ENCODE data around the gene EDRF1.

Gene EDRF1

GRCh38 chr10:125742465-125742864 lies 23.0 kb downstream of the EDRF1 start:
- H3K27me3 ChIP-seq = no peaks in the 10 kb centered on the region
- H3K36me3 ChIP-seq = peaks cover 97 to 100% (median 99%) of the 10 kb centered on the region in 11 experiments
- H3K9ac ChIP-seq = no peak overlapping the region
- no peaks in the 10 kb centered on the region for H3K4me1 ChIP-seq
- no peak overlapping the region for H3K4me3 ChIP-seq
- no peak for TF ChIP-seq Cebpa-rat (IDR thresholded peaks at IDR 0.05)
- H3K9me3 ChIP-seq (replicated peaks in 1 of 11) = no peaks in the 10 kb centered on the region
- no peak overlapping the region for H3K4me2 ChIP-seq
- H4K20me1 ChIP-seq = peaks cover 0 to 6% (median 0%) of the 10 kb centered on the region in 11 experiments; a peak in 6 of 22 replicates
- H3K27ac ChIP-seq = no peak overlapping the region

- H3K9me3 ChIP-seq (replicated peaks in 1 of 11) = no peaks in the 10 kb centered on the region
- no peak for TF ChIP-seq Cebpa-rat (IDR thresholded peaks at IDR 0.05)
- H3K9ac ChIP-seq = no peak overlapping the region
- no peak overlapping the region for H3K4me2 ChIP-seq
- no peaks in the 10 kb centered on the region for H3K27me3 ChIP-seq
- peaks cover 0 to 4% (median 0%) of the 10 kb centered on the region in 11 experiments; a peak in 5 of 22 replicates for H4K20me1 ChIP-seq
- H3K27ac ChIP-seq = no peak overlapping the region
- H3K4me3 ChIP-seq = no peak overlapping the region
- H3K4me1 ChIP-seq = peaks cover 0 to 4% (median 0%) of the 10 kb centered on the region in 10 experiments; a peak in 1 of 20 replicates
- H3K36me3 ChIP-seq = peaks cover 97 to 100% (median 99%) of the 10 kb centered on the region in 11 experiments
Observed at GRCh38 chr10:125744909-125745308, 25.4 kb downstream of the EDRF1 start.

GRCh38 chr10:125747417-125747816 lies 27.9 kb downstream of the EDRF1 start:
- Histone ChIP-seq H3K27ac (no peak overlapping the region), H3K9me3 (replicated peaks in 1 of 11) (no peaks in the 10 kb centered on the region), H3K36me3 (peaks cover 97 to 100% (median 99%) of the 10 kb centered on the region in 11 experiments), H3K4me3 (no peak overlapping the region), H3K27me3 (no peaks in the 10 kb centered on the region), H3K9ac (no peak overlapping the region), H3K4me2 (no peak overlapping the region), H4K20me1 (no peaks in the 10 kb centered on the region; a peak in 3 of 22 replicates), H3K4me1 (peaks cover 0 to 4% (median 0%) of the 10 kb centered on the region in 10 experiments; a peak in 1 of 20 replicates)
- TF ChIP-seq Cebpa-rat (IDR thresholded peaks at IDR 0.05) = no peak

GRCh38 chr10:125756196-125756595 lies 36.7 kb downstream of the EDRF1 start:
- H3K9me3 ChIP-seq (replicated peaks in 1 of 11) = no peaks in the 10 kb centered on the region
- no peak overlapping the region for H3K9ac ChIP-seq
- no peak overlapping the region for H3K27ac ChIP-seq
- peaks cover 0 to 17% (median 0%) of the 10 kb centered on the region in 11 experiments; a peak in 6 of 22 replicates for H4K20me1 ChIP-seq
- no peaks in the 10 kb centered on the region for H3K4me1 ChIP-seq
- no peaks in the 10 kb centered on the region for H3K27me3 ChIP-seq
- TF ChIP-seq Cebpa-rat (IDR thresholded peaks at IDR 0.05) = no peak
- no peak overlapping the region for H3K4me2 ChIP-seq
- H3K36me3 ChIP-seq = peaks cover 93 to 100% (median 98%) of the 10 kb centered on the region in 11 experiments
- no peak overlapping the region for H3K4me3 ChIP-seq

- H3K4me1 ChIP-seq = no peaks in the 10 kb centered on the region
- H3K9me3 ChIP-seq (replicated peaks in 1 of 11) = no peaks in the 10 kb centered on the region
- H3K4me2 ChIP-seq = no peak overlapping the region
- H3K4me3 ChIP-seq = no peak overlapping the region
- no peak for TF ChIP-seq Cebpa-rat (IDR thresholded peaks at IDR 0.05)
- no peaks in the 10 kb centered on the region for H3K27me3 ChIP-seq
- H3K36me3 ChIP-seq = peaks cover 93 to 100% (median 98%) of the 10 kb centered on the region in 11 experiments
- H3K27ac ChIP-seq = no peak overlapping the region
- H3K9ac ChIP-seq = no peak overlapping the region
- H4K20me1 ChIP-seq = peaks cover 0 to 17% (median 0%) of the 10 kb centered on the region in 11 experiments; a peak in 6 of 22 replicates
Observed at GRCh38 chr10:125756853-125757487, 37.5 kb downstream of the EDRF1 start.

- Histone ChIP-seq H4K20me1 (peaks cover 0 to 17% (median 0%) of the 10 kb centered on the region in 11 experiments; a peak in 6 of 22 replicates), H3K27ac (no peak overlapping the region), H3K27me3 (no peaks in the 10 kb centered on the region), H3K4me1 (no peaks in the 10 kb centered on the region), H3K36me3 (peaks cover 94 to 100% (median 98%) of the 10 kb centered on the region in 11 experiments), H3K9ac (no peak overlapping the region), H3K9me3 (replicated peaks in 1 of 11) (no peaks in the 10 kb centered on the region), H3K4me2 (no peak overlapping the region), H3K4me3 (no peak overlapping the region)
- TF ChIP-seq Cebpa-rat (IDR thresholded peaks at IDR 0.05) = no peak
Observed at GRCh38 chr10:125757742-125758141, 38.2 kb downstream of the EDRF1 start.

- no peak for TF ChIP-seq Cebpa-rat (IDR thresholded peaks at IDR 0.05)
- H4K20me1 ChIP-seq = peaks cover 0 to 10% (median 0%) of the 10 kb centered on the region in 11 experiments; a peak in 4 of 22 replicates
- H3K9ac ChIP-seq = no peak overlapping the region
- no peak overlapping the region for H3K4me2 ChIP-seq
- no peaks in the 10 kb centered on the region for H3K27me3 ChIP-seq
- no peaks in the 10 kb centered on the region for H3K4me1 ChIP-seq
- H3K4me3 ChIP-seq = no peak overlapping the region
- H3K27ac ChIP-seq = no peak overlapping the region
- H3K36me3 ChIP-seq = peaks cover 93 to 99% (median 98%) of the 10 kb centered on the region in 11 experiments
- H3K9me3 ChIP-seq (replicated peaks in 1 of 11) = no peaks in the 10 kb centered on the region
Observed at GRCh38 chr10:125761961-125762360, 42.5 kb downstream of the EDRF1 start.

GRCh38 chr10:125762692-125763648 lies 43.5 kb downstream of the EDRF1 start:
- no peak for TF ChIP-seq Cebpa-rat (IDR thresholded peaks at IDR 0.05)
- Histone ChIP-seq H3K9ac (no peak overlapping the region), H3K27me3 (no peaks in the 10 kb centered on the region), H3K27ac (no peak overlapping the region), H4K20me1 (peaks cover 0 to 8% (median 0%) of the 10 kb centered on the region in 11 experiments; a peak in 3 of 22 replicates), H3K9me3 (replicated peaks in 1 of 11) (no peaks in the 10 kb centered on the region), H3K4me3 (no peak overlapping the region), H3K4me1 (no peaks in the 10 kb centered on the region), H3K36me3 (peaks cover 83 to 98% (median 94%) of the 10 kb centered on the region in 11 experiments), H3K4me2 (no peak overlapping the region)

- H4K20me1 ChIP-seq = no peaks in the 10 kb centered on the region; a peak in 2 of 22 replicates
- no peak for TF ChIP-seq Cebpa-rat (IDR thresholded peaks at IDR 0.05)
- H3K4me1 ChIP-seq = no peaks in the 10 kb centered on the region
- no peak overlapping the region for H3K4me3 ChIP-seq
- H3K4me2 ChIP-seq = no peak overlapping the region
- H3K27me3 ChIP-seq = no peaks in the 10 kb centered on the region
- peaks cover 60 to 84% (median 76%) of the 10 kb centered on the region in 11 experiments for H3K36me3 ChIP-seq
- H3K9ac ChIP-seq = no peak overlapping the region
- H3K27ac ChIP-seq = no peak overlapping the region
- H3K9me3 ChIP-seq (replicated peaks in 1 of 11) = no peaks in the 10 kb centered on the region
Observed at GRCh38 chr10:125765835-125766234, 46.3 kb downstream of the EDRF1 start.

All from BLaER1 treated with 17β-estradiol and CSF1 and Interleukin-3, amounts not matched to agents 10 nM and 100 nM (cell line).